PC-9 (cell line): Measurements from ENCODE around the gene EPHA4.

Experiments used
- CTCF ChIP-seq: fragments of 200-600 bp; sonication (generic); conservative IDR thresholded peaks from 2 replicates; pipeline ENCODE4 v1.6.1; 2017; ENCODE audit warnings: mixed run types, antibody characterized with exemption, mild to moderate bottlenecking, moderate library complexity
- EZH2 ChIP-seq: fragments of 200-600 bp; sonication (generic); IDR thresholded peaks from 2 replicates; pipeline ENCODE4 v1.8.0; 2017; ENCODE audit warnings: antibody characterized with exemption, low read depth

GRCh38 chr2:221423210-221423804 lies 148.8 kb downstream of the EPHA4 start:
- no peak for TF ChIP-seq CTCF
- TF ChIP-seq EZH2: no peak
